ENCODE data around the gene ZFX.

- TF ChIP-seq CTCF (IDR thresholded peaks at IDR 0.05; ENCODE audit: borderline replicate concordance, extremely low read depth, low read length, poor library complexity, severe bottlenecking) (no peak), EZH2 (IDR thresholded peaks at IDR 0.05; ENCODE audit: borderline replicate concordance, low read depth, low read length, severe bottlenecking) (no peak)
Observed at GRCh38 chrX:24229400-24229879, 79.9 kb downstream of the ZFX start.
